Trophoblast cell (in vitro differentiated cells and primary cell): ENCODE results near the gene KRTAP10-12.

Source experiments
- DNase-seq, 2 donors: peaks; one replicate each; pipeline ENCODE4 v3.0.0-alpha.2; 2016
- H2AFZ ChIP-seq: 2 replicates; pipeline ENCODE4 v1.6.1; 2013; ENCODE audit warnings: low read length, moderate library complexity, mild to moderate bottlenecking; ENCODE audit not compliant: insufficient read depth, poor library complexity
- H2AK5ac ChIP-seq: 2 replicates; pipeline ENCODE4 v1.6.1; 2013; ENCODE audit warnings: mild to moderate bottlenecking, low read length
- H2BK120ac ChIP-seq: 2 replicates; pipeline ENCODE4 v1.6.1; 2013; ENCODE audit warnings: low read length, mild to moderate bottlenecking, moderate library complexity; ENCODE audit not compliant: insufficient read depth, poor library complexity
- H2BK12ac ChIP-seq: 2 replicates; pipeline ENCODE4 v1.6.1; 2013; ENCODE audit warnings: mild to moderate bottlenecking, low read length, moderate library complexity
- H2BK5ac ChIP-seq: 2 replicates; pipeline ENCODE4 v1.6.1; 2013; ENCODE audit warnings: low read length, low read depth, moderate library complexity, mild to moderate bottlenecking; ENCODE audit not compliant: poor library complexity
- H3K14ac ChIP-seq: 2 replicates; pipeline ENCODE4 v1.6.1; 2013; ENCODE audit warnings: mild to moderate bottlenecking, low read length
- H3K18ac ChIP-seq: 2 replicates; pipeline ENCODE4 v1.6.1; 2013; ENCODE audit warnings: mild to moderate bottlenecking, low read length
- H3K23ac ChIP-seq: 2 replicates; pipeline ENCODE4 v1.6.1; 2013; ENCODE audit warnings: low read length
- H3K27ac ChIP-seq: 2 replicates; pipeline ENCODE4 v1.5.1; 2013; ENCODE audit warnings: low read depth, mild to moderate bottlenecking, inconsistent platforms, low read length, moderate library complexity
- H3K27me3 ChIP-seq: 2 replicates; pipeline ENCODE4 v1.6.1; 2013; ENCODE audit warnings: inconsistent platforms, mild to moderate bottlenecking, low read length, moderate library complexity; ENCODE audit not compliant: insufficient read depth
- H3K36me3 ChIP-seq, 2 experiments: 1 replicate in 1 of 2; 2 replicates in 1 of 2; pipeline ENCODE4 v1.6.1; 2013; ENCODE audit warnings: low read length in 2 of 2, mild to moderate bottlenecking in 2 of 2, moderate library complexity in 1 of 2; ENCODE audit not compliant: insufficient read depth in 2 of 2, control insufficient read depth in 1 of 2
- H3K4ac ChIP-seq: 2 replicates; pipeline ENCODE4 v1.6.1; 2013; ENCODE audit warnings: low read depth, mild to moderate bottlenecking, low read length, moderate library complexity
- H3K4me1 ChIP-seq, 2 experiments: 1 replicate in 1 of 2; 2 replicates in 1 of 2; pipeline ENCODE4 v1.6.1; 2013; ENCODE audit warnings: low read length in 2 of 2, mild to moderate bottlenecking in 2 of 2, moderate library complexity in 1 of 2; ENCODE audit not compliant: insufficient read depth in 2 of 2, control insufficient read depth in 1 of 2
- H3K4me2 ChIP-seq: 2 replicates; pipeline ENCODE4 v1.6.1; 2013; ENCODE audit warnings: inconsistent platforms, mild to moderate bottlenecking, low read length, moderate library complexity
- H3K4me3 ChIP-seq: 2 replicates; pipeline ENCODE4 v1.5.1; 2013; ENCODE audit warnings: mild to moderate bottlenecking, low read depth, low read length, inconsistent platforms
- H3K79me1 ChIP-seq: one replicate; pipeline ENCODE4 v1.6.1; 2013; ENCODE audit warnings: low read length
- H3K79me2 ChIP-seq: 2 replicates; pipeline ENCODE4 v1.6.1; 2013; ENCODE audit warnings: low read length, mild to moderate bottlenecking; ENCODE audit not compliant: control insufficient read depth, insufficient read depth, poor library complexity
- H3K9ac ChIP-seq: 2 replicates; pipeline ENCODE4 v1.6.1; 2013; ENCODE audit warnings: mild to moderate bottlenecking, low read length
- H3K9me3 ChIP-seq: 2 replicates; pipeline ENCODE4 v1.6.1; 2013; ENCODE audit warnings: low read depth, mild to moderate bottlenecking, control low read depth, inconsistent platforms, low read length; ENCODE audit not compliant: insufficient read depth
- H4K12ac ChIP-seq: 2 replicates; pipeline ENCODE4 v1.6.1; 2013; ENCODE audit warnings: low read depth, mild to moderate bottlenecking, low read length, moderate library complexity
- H4K8ac ChIP-seq: 2 replicates; pipeline ENCODE4 v1.6.1; 2013; ENCODE audit warnings: low read depth, mild to moderate bottlenecking, low read length, moderate library complexity
- H4K91ac ChIP-seq: one replicate; pipeline ENCODE4 v1.6.1; 2013; ENCODE audit warnings: low read depth, mild to moderate bottlenecking, low read length, moderate library complexity
- WGBS: extraction: QIAGEN DNeasy Blood & Tissue Kit; methylation state at CpG from one replicate; pipeline ENCODE4 v1.1.7; 2013; ENCODE audit warnings: missing lambda C conversion rate; ENCODE audit not compliant: insufficient read length, insufficient coverage; ENCODE audit errors: extremely low coverage; 5-methylcytosine and 5-hydroxymethylcytosine counted together

Gene KRTAP10-12

GRCh38 chr21:44732263-44732662 is 35.3 kb downstream of the KRTAP10-12 start:
- Histone ChIP-seq H4K91ac (no peak overlapping the region), H3K9ac (no peak overlapping the region), H3K4me3 (no peak overlapping the region), H2AFZ (no peak overlapping the region), H3K4me2 (no peak overlapping the region), H3K79me2 (no peaks in the 10 kb centered on the region), H3K23ac (no peak overlapping the region), H3K79me1 (no peaks in the 10 kb centered on the region), H2BK12ac (no peak overlapping the region), H2BK5ac (no peak overlapping the region), H3K4ac (no peak overlapping the region), H3K27ac (no peak overlapping the region), H3K4me1 (no peaks in the 10 kb centered on the region), H3K36me3 (no peaks in the 10 kb centered on the region), H4K12ac (no peak overlapping the region), H3K18ac (no peak overlapping the region), H2AK5ac (no peak overlapping the region), H3K27me3 (no peaks in the 10 kb centered on the region), H2BK120ac (no peak overlapping the region), H3K9me3 (peaks cover 23% of the 10 kb centered on the region), H3K14ac (no peak overlapping the region), H4K8ac (no peak overlapping the region)
- WGBS: no CpG with 5 or more reads among the region's 10 CpGs
- no peak for DNase-seq

- Histone ChIP-seq H3K9me3 (peaks cover 26% of the 10 kb centered on the region), H3K36me3 (no peaks in the 10 kb centered on the region), H3K18ac (no peak overlapping the region), H3K4ac (no peak overlapping the region), H3K79me2 (no peaks in the 10 kb centered on the region), H4K12ac (no peak overlapping the region), H3K9ac (no peak overlapping the region), H3K23ac (no peak overlapping the region), H3K79me1 (no peaks in the 10 kb centered on the region), H2AFZ (no peak overlapping the region), H2BK5ac (no peak overlapping the region), H3K4me1 (no peaks in the 10 kb centered on the region), H2AK5ac (no peak overlapping the region), H3K14ac (no peak overlapping the region), H2BK120ac (no peak overlapping the region), H4K91ac (no peak overlapping the region), H3K4me2 (no peak overlapping the region), H3K4me3 (no peak overlapping the region), H3K27ac (no peak overlapping the region), H4K8ac (no peak overlapping the region), H2BK12ac (no peak overlapping the region), H3K27me3 (no peaks in the 10 kb centered on the region)
- DNase-seq: no peak
- no CpG with 5 or more reads among the region's 11 CpGs for WGBS
These were observed 36.0 kb downstream of the KRTAP10-12 start for GRCh38 chr21:44732956-44733355.

GRCh38 chr21:44734026-44734745 is 37.2 kb downstream of the KRTAP10-12 start:
- H3K27me3 ChIP-seq: peaks cover under 1% of the 10 kb centered on the region
- no peak overlapping the region for H4K12ac ChIP-seq
- H3K23ac ChIP-seq: no peak overlapping the region
- peaks cover 34% of the 10 kb centered on the region for H3K9me3 ChIP-seq
- H3K36me3 ChIP-seq: no peaks in the 10 kb centered on the region
- H3K14ac ChIP-seq: no peak overlapping the region
- H2BK5ac ChIP-seq: no peak overlapping the region
- H3K18ac ChIP-seq: no peak overlapping the region
- H3K4me2 ChIP-seq: no peak overlapping the region
- no peak overlapping the region for H3K4ac ChIP-seq
- no CpG with 5 or more reads among the region's 21 CpGs for WGBS
- no peak overlapping the region for H2AK5ac ChIP-seq
- no peaks in the 10 kb centered on the region for H3K79me1 ChIP-seq
- H2BK12ac ChIP-seq: no peak overlapping the region
- no peak overlapping the region for H2AFZ ChIP-seq
- H3K4me1 ChIP-seq: no peaks in the 10 kb centered on the region
- DNase-seq: no peak
- H2BK120ac ChIP-seq: no peak overlapping the region
- H4K8ac ChIP-seq: no peak overlapping the region
- no peak overlapping the region for H3K4me3 ChIP-seq
- no peaks in the 10 kb centered on the region for H3K79me2 ChIP-seq
- H4K91ac ChIP-seq: no peak overlapping the region
- no peak overlapping the region for H3K27ac ChIP-seq
- no peak overlapping the region for H3K9ac ChIP-seq

- no peak overlapping the region for H3K18ac ChIP-seq
- peaks cover 2% of the 10 kb centered on the region for H3K27me3 ChIP-seq
- WGBS: no CpG with 5 or more reads among the region's 17 CpGs
- peaks cover 38% of the 10 kb centered on the region for H3K9me3 ChIP-seq
- no peak overlapping the region for H2AFZ ChIP-seq
- H2AK5ac ChIP-seq: no peak overlapping the region
- H3K4me1 ChIP-seq: no peaks in the 10 kb centered on the region
- no peak overlapping the region for H3K4ac ChIP-seq
- no peak overlapping the region for H2BK120ac ChIP-seq
- no peak overlapping the region for H3K4me3 ChIP-seq
- H3K4me2 ChIP-seq: no peak overlapping the region
- no peak overlapping the region for H3K14ac ChIP-seq
- no peak for DNase-seq
- no peaks in the 10 kb centered on the region for H3K79me2 ChIP-seq
- no peak overlapping the region for H3K9ac ChIP-seq
- H3K23ac ChIP-seq: no peak overlapping the region
- no peaks in the 10 kb centered on the region for H3K79me1 ChIP-seq
- no peak overlapping the region for H2BK12ac ChIP-seq
- H4K8ac ChIP-seq: no peak overlapping the region
- H3K36me3 ChIP-seq: no peaks in the 10 kb centered on the region
- H3K27ac ChIP-seq: no peak overlapping the region
- no peak overlapping the region for H2BK5ac ChIP-seq
- H4K12ac ChIP-seq: no peak overlapping the region
- no peak overlapping the region for H4K91ac ChIP-seq
These were observed 37.9 kb downstream of the KRTAP10-12 start for GRCh38 chr21:44734841-44735240.
